Osteoblast (primary cell): ENCODE results near the gene SAE1. TPM values are rescaled to one million over a fixed set of nuclear protein-coding genes. Genes with fewer than 3 reads are reported as not detected.
A peak's percentile ranks its signal among the peaks of the same experiment; 100 is the strongest.

Experiments
- DNase-seq: peaks from one replicate; pipeline ENCODE4 v3.0.0; 2011; ENCODE audit warnings: low spot score, mixed read lengths; ENCODE audit not compliant: insufficient read length; ENCODE audit errors: missing footprints
- H2AFZ ChIP-seq: 2 replicates; pipeline ENCODE4 v1.6.0; 2011; ENCODE audit warnings: mild to moderate bottlenecking, low read length
- H3K27ac ChIP-seq: 2 replicates; pipeline ENCODE4 v1.5.1; 2011; ENCODE audit warnings: mild to moderate bottlenecking, low read depth, low read length, moderate library complexity
- H3K27me3 ChIP-seq: 2 replicates; pipeline ENCODE4 v1.6.0; 2012; ENCODE audit warnings: mild to moderate bottlenecking, control low read depth, inconsistent platforms, low read length, moderate library complexity; ENCODE audit not compliant: insufficient read depth
- H3K36me3 ChIP-seq: 2 replicates; pipeline ENCODE4 v1.5.1; 2011; ENCODE audit warnings: mild to moderate bottlenecking, low read length, control low read depth, moderate library complexity; ENCODE audit not compliant: insufficient read depth
- H3K4me1 ChIP-seq: 2 replicates; pipeline ENCODE4 v1.5.1; 2011; ENCODE audit warnings: mild to moderate bottlenecking, low read length, control low read depth, moderate library complexity; ENCODE audit not compliant: insufficient read depth
- H3K4me2 ChIP-seq: 2 replicates; pipeline ENCODE4 v1.6.0; 2011; ENCODE audit warnings: mild to moderate bottlenecking, low read length; ENCODE audit not compliant: insufficient read depth
- H3K4me3 ChIP-seq: fragments of 200-600 bp; sonication (generic); 3 replicates; pipeline ENCODE4 v1.5.1; 2012; ENCODE audit warnings: mild to moderate bottlenecking, low read length, inconsistent platforms; ENCODE audit not compliant: insufficient read depth
- H3K79me2 ChIP-seq: 2 replicates; pipeline ENCODE4 v1.6.0; 2012; ENCODE audit warnings: mild to moderate bottlenecking, low read length, control low read depth, inconsistent platforms; ENCODE audit not compliant: insufficient read depth
- H3K9me3 ChIP-seq: 2 replicates; pipeline ENCODE4 v1.5.1; 2011; ENCODE audit warnings: low read depth, low read length, control low read depth
- H4K20me1 ChIP-seq: 2 replicates; pipeline ENCODE4 v1.6.0; 2012; ENCODE audit warnings: mild to moderate bottlenecking, low read length, control low read depth; ENCODE audit not compliant: insufficient read depth
- CTCF ChIP-seq: IDR thresholded peaks from 2 replicates; pipeline ENCODE4 v1.5.1; 2011; ENCODE audit warnings: mild to moderate bottlenecking, low read depth, low read length, moderate library complexity; ENCODE audit errors: extremely low read depth
- total RNA-seq: library from RNA; depleted of rRNA; stranded (reverse); fragments of >200 nt; gene quantifications from 2 replicates; pipeline ENCODE4 v1.2.3, GENCODE V29; 2012

SAE1 gene
- total RNA-seq, 1 donor: 105 TPM

GRCh38 chr19:47155148-47155547 lies 24.5 kb downstream of the SAE1 start:
- no peak overlapping the region for H3K27ac ChIP-seq
- no peak for DNase-seq
- no peak overlapping the region for H3K4me3 ChIP-seq
- no peak overlapping the region for H2AFZ ChIP-seq
- no peaks in the 10 kb centered on the region for H3K9me3 ChIP-seq
- H3K79me2 ChIP-seq: peaks cover 43% of the 10 kb centered on the region
- no peak overlapping the region for H3K4me2 ChIP-seq
- peaks cover 53% of the 10 kb centered on the region for H3K36me3 ChIP-seq
- peaks cover 32% of the 10 kb centered on the region for H3K4me1 ChIP-seq
- no peaks in the 10 kb centered on the region for H4K20me1 ChIP-seq
- no peaks in the 10 kb centered on the region for H3K27me3 ChIP-seq
- no peak for TF ChIP-seq CTCF

GRCh38 chr19:47156861-47157430 lies 26.3 kb downstream of the SAE1 start:
- H3K4me1 ChIP-seq: peaks cover 36% of the 10 kb centered on the region
- H3K27ac ChIP-seq: peak overlapping the region; percentile 88
- peak overlapping the region; percentile 47 for H3K4me2 ChIP-seq
- no peaks in the 10 kb centered on the region for H3K27me3 ChIP-seq
- H3K9me3 ChIP-seq: no peaks in the 10 kb centered on the region
- no peak for DNase-seq
- H3K4me3 ChIP-seq: peak overlapping the region; percentile 4
- peak overlapping the region; percentile 22 for H2AFZ ChIP-seq
- H3K36me3 ChIP-seq: peaks cover 51% of the 10 kb centered on the region
- H3K79me2 ChIP-seq: peaks cover 39% of the 10 kb centered on the region
- no peak for TF ChIP-seq CTCF
- H4K20me1 ChIP-seq: no peaks in the 10 kb centered on the region

GRCh38 chr19:47157431-47158321 lies 27.0 kb downstream of the SAE1 start:
- DNase-seq: peak; percentile 84
- Histone ChIP-seq H4K20me1 (no peaks in the 10 kb centered on the region), H2AFZ (peak overlapping the region; percentile 22), H3K79me2 (peaks cover 38% of the 10 kb centered on the region), H3K27me3 (no peaks in the 10 kb centered on the region), H3K4me2 (peak overlapping the region; percentile 47), H3K4me1 (peaks cover 40% of the 10 kb centered on the region), H3K4me3 (peak overlapping the region; percentile 4), H3K27ac (peak overlapping the region; percentile 88), H3K36me3 (peaks cover 46% of the 10 kb centered on the region), H3K9me3 (no peaks in the 10 kb centered on the region)
- peak; percentile 14 for TF ChIP-seq CTCF

GRCh38 chr19:47158367-47158791 lies 27.7 kb downstream of the SAE1 start:
- Histone ChIP-seq H2AFZ (no peak overlapping the region), H3K4me3 (no peak overlapping the region), H3K27ac (peak overlapping the region; percentile 88), H3K9me3 (no peaks in the 10 kb centered on the region), H3K79me2 (peaks cover 34% of the 10 kb centered on the region), H3K4me2 (peak overlapping the region; percentile 47), H3K27me3 (no peaks in the 10 kb centered on the region), H3K36me3 (peaks cover 39% of the 10 kb centered on the region), H4K20me1 (no peaks in the 10 kb centered on the region), H3K4me1 (peaks cover 40% of the 10 kb centered on the region)
- no peak for DNase-seq
- no peak for TF ChIP-seq CTCF
